GDM1 (cell line): Measurements from ENCODE around the gene PLEKHO2.

Source experiments
- DNase-seq: peaks from one replicate; lab custom pipeline; 2025; lab: John Stamatoyannopoulos, UW

PLEKHO2 gene

GRCh38 chr15:64912379-64913325 lies 70.9 kb downstream of the PLEKHO2 start:
- DNase-seq: no peak

- no peak for DNase-seq
Observed at GRCh38 chr15:64915518-64916227, 74.0 kb downstream of the PLEKHO2 start.

- peak; percentile 54 for DNase-seq
Observed at GRCh38 chr15:64916365-64916764, 74.7 kb downstream of the PLEKHO2 start.

- no peak for DNase-seq
Observed at GRCh38 chr15:64917211-64917610, 75.5 kb downstream of the PLEKHO2 start.
